Measurements from ENCODE around the gene CTU2.

The CTU2 gene

GRCh38 chr16:88726981-88727380 lies 20.7 kb downstream of the CTU2 start:
- DNase-seq (ENCODE audit: low read depth in 3 of 3, low spot score in 1 of 3): no peak

- DNase-seq (ENCODE audit: low read depth in 3 of 3, low spot score in 1 of 3): no peak
Measured at GRCh38 chr16:88727871-88728270, 21.6 kb downstream of the CTU2 start.

GRCh38 chr16:88730632-88731607 lies 24.6 kb downstream of the CTU2 start:
- DNase-seq (ENCODE audit: low read depth in 3 of 3, low spot score in 1 of 3): no peak

- no peak for DNase-seq (ENCODE audit: low read depth in 3 of 3, low spot score in 1 of 3)
Measured at GRCh38 chr16:88731699-88732098, 25.4 kb downstream of the CTU2 start.

- no peak for DNase-seq (ENCODE audit: low read depth in 3 of 3, low spot score in 1 of 3)
Measured at GRCh38 chr16:88732172-88732960, 26.1 kb downstream of the CTU2 start.

- DNase-seq (ENCODE audit: low read depth in 3 of 3, low spot score in 1 of 3): no peak
Measured at GRCh38 chr16:88732961-88733294, 26.6 kb downstream of the CTU2 start.

- no peak for DNase-seq (ENCODE audit: low read depth in 3 of 3, low spot score in 1 of 3)
Measured at GRCh38 chr16:88733630-88734360, 27.5 kb downstream of the CTU2 start.

GRCh38 chr16:88734361-88734728 lies 28.0 kb downstream of the CTU2 start:
- DNase-seq (ENCODE audit: low read depth in 3 of 3, low spot score in 1 of 3): no peak

GRCh38 chr16:88735121-88735520 lies 28.8 kb downstream of the CTU2 start:
- DNase-seq (ENCODE audit: low read depth in 3 of 3, low spot score in 1 of 3): no peak

- no peak for DNase-seq (ENCODE audit: low read depth in 3 of 3, low spot score in 1 of 3)
Measured at GRCh38 chr16:88735616-88736015, 29.3 kb downstream of the CTU2 start.

- DNase-seq (ENCODE audit: low read depth in 3 of 3, low spot score in 1 of 3): no peak
Measured at GRCh38 chr16:88736088-88736487, 29.8 kb downstream of the CTU2 start.

- no peak for DNase-seq (ENCODE audit: low read depth in 3 of 3, low spot score in 1 of 3)
Measured at GRCh38 chr16:88736496-88736895, 30.2 kb downstream of the CTU2 start.

- DNase-seq (ENCODE audit: low read depth in 3 of 3, low spot score in 1 of 3): peak in 2 of 3 donors; percentile 61 to 67
Measured at GRCh38 chr16:88737298-88738150, 31.2 kb downstream of the CTU2 start.

GRCh38 chr16:88738151-88739084 lies 32.1 kb downstream of the CTU2 start:
- DNase-seq (ENCODE audit: low read depth in 3 of 3, low spot score in 1 of 3): no peak

- no peak for DNase-seq (ENCODE audit: low read depth in 3 of 3, low spot score in 1 of 3)
Measured at GRCh38 chr16:88739139-88739976, 33.1 kb downstream of the CTU2 start.

- no peak for DNase-seq (ENCODE audit: low read depth in 3 of 3, low spot score in 1 of 3)
Measured at GRCh38 chr16:88739977-88740726, 33.8 kb downstream of the CTU2 start.

- no peak for DNase-seq (ENCODE audit: low read depth in 3 of 3, low spot score in 1 of 3)
Measured at GRCh38 chr16:88740727-88741055, 34.4 kb downstream of the CTU2 start.

GRCh38 chr16:88741368-88741767 lies 35.1 kb downstream of the CTU2 start:
- no peak for DNase-seq (ENCODE audit: low read depth in 3 of 3, low spot score in 1 of 3)

Measured in stimulated activated CD4-positive, alpha-beta T cell treated with anti-CD3 and anti-CD28 coated beads, TNF-alpha, amount 100 ng/mL, for 1 hour (primary cell).